IMR-90 (cell line): ENCODE results near the gene LY9. TPM values are rescaled to one million over a fixed set of nuclear protein-coding genes. Genes with fewer than 3 reads are reported as not detected.

Source experiments
- ATAC-seq: fragments of 200-7000 bp; cut with Tn5 transposase; 2 replicates; pipeline ENCODE4 v1.9.1; 2020; ENCODE audit warnings: low read depth, mild to moderate bottlenecking, moderate library complexity
- BruUV-seq: library from RNA; stranded (reverse); fragments of 400-500 nt; replicated peaks from 2 replicates; lab custom pipeline; 2021; lab: Mats Ljungman, UMichigan
- CTCF ChIA-PET: fragments of 300-600 bp; formaldehyde crosslinking; extraction: SDS; loops from one replicate; lab custom pipeline; 2021; ENCODE audit warnings: antibody characterized with exemption; lab: Yijun Ruan, JAX
- POLR2A ChIA-PET: fragments of 300-600 bp; sonication (Branson Sonifier 250); formaldehyde crosslinking; loops from one replicate; lab custom pipeline; 2022; ENCODE audit warnings: antibody characterized with exemption; ENCODE audit not compliant: unreplicated experiment; lab: Charles Lee
- DNase-seq: peaks from one replicate; pipeline ENCODE4 v3.0.0; 2013
- H2AFZ ChIP-seq: replicated peaks from 2 replicates; pipeline ENCODE3; 2013; ENCODE audit warnings: low read length, mild to moderate bottlenecking; ENCODE audit not compliant: poor library complexity
- H2AK5ac ChIP-seq: 2 replicates; pipeline ENCODE4 v1.6.1; 2013; ENCODE audit warnings: low read depth, low read length, inconsistent platforms
- H2AK9ac ChIP-seq: replicated peaks from 2 replicates; pipeline ENCODE3; 2013; ENCODE audit warnings: mild to moderate bottlenecking, low read depth, low read length, moderate library complexity; ENCODE audit not compliant: poor library complexity
- H2BK120ac ChIP-seq: 2 replicates; pipeline ENCODE4 v1.6.1; 2013; ENCODE audit warnings: low read depth, low read length, inconsistent platforms
- H2BK15ac ChIP-seq: 3 replicates; pipeline ENCODE4 v1.6.1; 2013; ENCODE audit warnings: low read depth, low read length, inconsistent platforms
- H2BK20ac ChIP-seq: 2 replicates; pipeline ENCODE4 v1.6.1; 2013; ENCODE audit warnings: low read depth, mild to moderate bottlenecking, inconsistent platforms, low read length, moderate library complexity
- H2BK5ac ChIP-seq: 2 replicates; pipeline ENCODE4 v1.6.1; 2013; ENCODE audit warnings: mild to moderate bottlenecking, low read depth, low read length, inconsistent platforms; ENCODE audit not compliant: poor library complexity, severe bottlenecking
- H3K14ac ChIP-seq: replicated peaks from 2 replicates; pipeline ENCODE4 v1.6.1; 2013; ENCODE audit warnings: low read depth, low read length, inconsistent platforms
- H3K18ac ChIP-seq: 2 replicates; pipeline ENCODE4 v1.6.1; 2013; ENCODE audit warnings: low read depth, low read length, control low read depth
- H3K23ac ChIP-seq: 2 replicates; pipeline ENCODE4 v1.6.1; 2013; ENCODE audit warnings: low read depth, low read length, inconsistent platforms
- H3K27ac ChIP-seq: 2 replicates; pipeline ENCODE4 v1.5.1; 2013; ENCODE audit warnings: mild to moderate bottlenecking, control low read depth, low read length; ENCODE audit not compliant: insufficient read depth
- H3K27me3 ChIP-seq: 2 replicates; pipeline ENCODE4 v1.6.1; 2013; ENCODE audit warnings: low read length; ENCODE audit not compliant: control insufficient read depth, insufficient read depth
- H3K36me3 ChIP-seq: 2 replicates; pipeline ENCODE4 v1.6.1; 2013; ENCODE audit warnings: low read length, mixed read lengths; ENCODE audit not compliant: control insufficient read depth, insufficient read depth
- H3K4ac ChIP-seq: 2 replicates; pipeline ENCODE4 v1.6.1; 2013; ENCODE audit warnings: low read depth, low read length, inconsistent platforms
- H3K4me1 ChIP-seq: 2 replicates; pipeline ENCODE4 v1.6.1; 2013; ENCODE audit warnings: low read length, mixed read lengths; ENCODE audit not compliant: control insufficient read depth, insufficient read depth
- H3K4me2 ChIP-seq: 2 replicates; pipeline ENCODE4 v1.6.1; 2013; ENCODE audit warnings: low read depth, mild to moderate bottlenecking, control low read depth, low read length, moderate library complexity
- H3K4me3 ChIP-seq: 2 replicates; pipeline ENCODE4 v1.5.1; 2013; ENCODE audit warnings: low read depth, mild to moderate bottlenecking, control low read depth, low read length, moderate library complexity; ENCODE audit not compliant: insufficient read depth
- H3K56ac ChIP-seq: 2 replicates; pipeline ENCODE4 v1.6.1; 2013; ENCODE audit warnings: low read length, inconsistent platforms; ENCODE audit not compliant: insufficient read depth; ENCODE audit errors: extremely low read depth
- H3K79me1 ChIP-seq, 2 experiments: 2 replicates each; pipeline ENCODE4 v1.6.1; 2013; ENCODE audit warnings: low read length in 2 of 2, inconsistent platforms in 1 of 2, low read depth in 1 of 2
- H3K9ac ChIP-seq: 2 replicates; pipeline ENCODE4 v1.6.1; 2013; ENCODE audit warnings: low read depth, low read length, control low read depth
- H3K9me1 ChIP-seq: 2 replicates; pipeline ENCODE4 v1.6.1; 2013; ENCODE audit warnings: low read length, inconsistent platforms; ENCODE audit not compliant: insufficient read depth
- H3K9me3 ChIP-seq: 2 replicates; pipeline ENCODE4 v1.6.1; 2013; ENCODE audit warnings: low read length; ENCODE audit not compliant: control insufficient read depth, insufficient read depth
- H4K20me1 ChIP-seq: 2 replicates; pipeline ENCODE4 v1.6.1; 2013; ENCODE audit warnings: low read length, inconsistent platforms; ENCODE audit not compliant: insufficient read depth
- H4K5ac ChIP-seq: 2 replicates; pipeline ENCODE4 v1.6.1; 2013; ENCODE audit warnings: mild to moderate bottlenecking, low read depth, low read length, control low read depth
- H4K8ac ChIP-seq, 2 experiments: 2 replicates each; pipeline ENCODE4 v1.6.1; 2013; ENCODE audit warnings: low read depth in 2 of 2, low read length in 2 of 2, control low read depth in 1 of 2, inconsistent platforms in 1 of 2
- H4K91ac ChIP-seq: 2 replicates; pipeline ENCODE4 v1.6.1; 2013; ENCODE audit warnings: low read depth, low read length, inconsistent platforms; ENCODE audit not compliant: insufficient read depth
- NFE2L2 ChIP-seq: fragments of 150-350 bp; IDR thresholded peaks from 2 replicates; pipeline ENCODE4 v1.6.1; 2016; ENCODE audit warnings: low read depth, mild to moderate bottlenecking, low read length
- RAD21 ChIP-seq: IDR thresholded peaks from 2 replicates; pipeline ENCODE4 v1.6.1; 2012; ENCODE audit warnings: low read length, improper control_type of control experiment
- SMC3 ChIP-seq: fragments of 150-350 bp; IDR thresholded peaks from 2 replicates; pipeline ENCODE4 v1.6.1; 2016; ENCODE audit warnings: low read depth, mild to moderate bottlenecking, antibody characterized with exemption, low read length, moderate library complexity
- WGBS, 2 experiments: methylation state at CpG; one replicate each; pipeline versions ENCODE4 v1.1.5 to v1.1.7; 2013; ENCODE audit warnings: missing lambda C conversion rate in 2 of 2; ENCODE audit not compliant: insufficient read length in 1 of 2; ENCODE audit errors: extremely low coverage in 2 of 2; 5-methylcytosine and 5-hydroxymethylcytosine counted together
- dilution Hi-C: fragments of 300-500 bp; cut with HindIII; formaldehyde crosslinking; loops from one replicate; pipeline ENCODE4 v1.14.3; 2018; ENCODE audit warnings: low sequenced_read_pairs; ENCODE audit not compliant: unreplicated experiment
- in situ Hi-C: fragments of 300-500 bp; cut with MboI; formaldehyde crosslinking; loops from 3 replicates; pipeline ENCODE4 v1.14.3; 2019; ENCODE audit warnings: low sequenced_read_pairs, inconsistent platforms, mixed read lengths
- intact Hi-C: fragments of 100-400 bp; cut with micrococcal nuclease; formaldehyde crosslinking; loops from 2 replicates; pipeline ENCODE4 v1.10.0; 2022
- polyA plus RNA-seq, 3 experiments: library from polyadenylated mRNA; depleted of rRNA; stranded (reverse); fragments of >200 nt; gene quantifications; 2 replicates each; pipeline ENCODE4 v1.2.3, GENCODE V29; 2012; ENCODE audit warnings: low replicate concordance in 1 of 3
- total RNA-seq: library from RNA; depleted of rRNA; stranded (reverse); fragments of >200 nt; gene quantifications from 2 replicates; pipeline ENCODE4 v1.2.3, GENCODE V29; 2012

The LY9 gene
- total and polyA plus RNA-seq, 2 of the 4 experiments (the other 2 are of a cell fraction) = not detected

GRCh38 chr1:160776178-160776577 lies 19.8 kb upstream of the LY9 start:
- Histone ChIP-seq H2BK20ac (no peak overlapping the region), H3K4ac (no peak overlapping the region), H2AK9ac (no peak overlapping the region), H2BK5ac (no peak overlapping the region), H3K4me1 (no peaks in the 10 kb centered on the region), H3K4me3 (no peak overlapping the region), H2BK120ac (no peak overlapping the region), H3K27me3 (no peaks in the 10 kb centered on the region), H3K23ac (no peak overlapping the region), H3K9me3 (no peaks in the 10 kb centered on the region), H4K8ac (no peak overlapping the region), H3K18ac (no peak overlapping the region), H3K14ac (no peak overlapping the region), H3K9ac (no peak overlapping the region), H3K36me3 (no peaks in the 10 kb centered on the region), H3K4me2 (no peak overlapping the region), H4K91ac (no peak overlapping the region), H4K20me1 (no peaks in the 10 kb centered on the region), H2AFZ (no peak overlapping the region), H4K5ac (no peak overlapping the region), H2AK5ac (no peak overlapping the region), H3K9me1 (no peaks in the 10 kb centered on the region), H3K79me1 (no peaks in the 10 kb centered on the region), H3K56ac (no peak overlapping the region), H2BK15ac (no peak overlapping the region), H3K27ac (no peak overlapping the region)
- in situ Hi-C loops = no loop called here
- POLR2A ChIA-PET = no interaction called here
- WGBS, 2 experiments = no CpG with 5 or more reads among the region's 1 CpG
- dilution Hi-C loops = no loop called here
- BruUV-seq = no TSS peak
- DNase-seq (no peak), ATAC-seq (no peak)
- TF ChIP-seq NFE2L2 = no peak
- no peak for TF ChIP-seq RAD21
- no peak for TF ChIP-seq SMC3
- CTCF ChIA-PET = no interaction called here
- intact Hi-C loops = no loop called here
